ENCODE measurements around the gene FOXO1. TPM values are rescaled to one million over a fixed set of nuclear protein-coding genes. Genes with fewer than 3 reads are reported as not detected.
A peak's percentile ranks its signal among the peaks of the same experiment; 100 is the strongest.

FOXO1 gene
- total and polyA plus RNA-seq, 10 donors = 7.1 to 58.9 (median 47.2) TPM

GRCh38 chr13:40568246-40569023 is 98.0 kb downstream of the FOXO1 start:
- Histone ChIP-seq H3K4me3 (no peak overlapping the region), H3K27me3 (replicated peaks in 1 of 7) (no peaks in the 10 kb centered on the region), H3K4me1 (peaks cover 60 to 100% (median 95%) of the 10 kb centered on the region in 6 donors), H3K36me3 (no peaks in the 10 kb centered on the region), H3K27ac (peak overlapping the region in 6 of 8 donors; percentile 11 to 64 (median 43)), H3K9me3 (no peaks in the 10 kb centered on the region)
- TF ChIP-seq POLR2A (IDR thresholded peaks at IDR 0.05) (no peak), POLR2AphosphoS5 (IDR thresholded peaks at IDR 0.05) (no peak)
- DNase-seq = no peak
- WGBS, 5 donors = 66 to 78% (median 75%) methylated on average over 10 of the region's 10 CpGs
- intact Hi-C loops (cut with DNase I; ENCODE audit: low total_unique reads) = no loop called here

- TF ChIP-seq POLR2A (IDR thresholded peaks at IDR 0.05) = no peak
- TF ChIP-seq POLR2AphosphoS5 (IDR thresholded peaks at IDR 0.05) = no peak
- TF ChIP-seq CTCF (IDR thresholded peaks at IDR 0.05 in 8 of 11, conservative IDR thresholded peaks at IDR 0.05 in 3 of 11) = no peak
- WGBS, 5 donors = 46 to 89% (median 69%) methylated on average over 2 of the region's 2 CpGs
These were observed 99.6 kb downstream of the FOXO1 start for GRCh38 chr13:40566811-40567210.

GRCh38 chr13:40565282-40566148 is 100.9 kb downstream of the FOXO1 start:
- H3K27ac ChIP-seq = peak overlapping the region in 3 of 8 donors; percentile 15 to 56 (median 22)
- peaks cover 59 to 99% (median 83%) of the 10 kb centered on the region in 6 donors for H3K4me1 ChIP-seq
- no peaks in the 10 kb centered on the region for H3K9me3 ChIP-seq
- DNase-seq = no peak
- no peak overlapping the region for H3K4me3 ChIP-seq
- H3K36me3 ChIP-seq = peaks cover 0 to 4% (median 0%) of the 10 kb centered on the region in 6 donors
- no peaks in the 10 kb centered on the region for H3K27me3 ChIP-seq (replicated peaks in 1 of 7)
- TF ChIP-seq POLR2AphosphoS5 (IDR thresholded peaks at IDR 0.05) (no peak), CTCF (IDR thresholded peaks at IDR 0.05 in 8 of 11, conservative IDR thresholded peaks at IDR 0.05 in 3 of 11) (no peak)
- intact Hi-C loops (cut with DNase I; ENCODE audit: low total_unique reads) = no loop called here
- 85 to 92% (median 88%) methylated on average over 5 of the region's 5 CpGs for WGBS, 5 donors

More at GRCh38 chr13:40566811-40567210, 99.6 kb downstream of the FOXO1 start:
- H3K27ac ChIP-seq = no peak overlapping the region
- no peaks in the 10 kb centered on the region for H3K9me3 ChIP-seq
- H3K27me3 ChIP-seq (replicated peaks in 1 of 7) = no peaks in the 10 kb centered on the region
- H3K4me3 ChIP-seq = no peak overlapping the region
- peaks cover 67 to 100% (median 94%) of the 10 kb centered on the region in 6 donors for H3K4me1 ChIP-seq
- DNase-seq = no peak
- H3K36me3 ChIP-seq = no peaks in the 10 kb centered on the region
- intact Hi-C loops (cut with DNase I; ENCODE audit: low total_unique reads) = no loop called here

GRCh38 chr13:40564342-40565001 is 102.0 kb downstream of the FOXO1 start:
- TF ChIP-seq POLR2A (IDR thresholded peaks at IDR 0.05) (no peak), POLR2AphosphoS5 (IDR thresholded peaks at IDR 0.05) (peak in 1 of 3 donors; percentile 33), CTCF (IDR thresholded peaks at IDR 0.05 in 8 of 11, conservative IDR thresholded peaks at IDR 0.05 in 3 of 11) (peak in 2 of 11 experiments; percentile 7 to 20)
- WGBS, 5 donors = 28 to 41% (median 32%) methylated on average over 15 of the region's 15 CpGs

More at GRCh38 chr13:40564342-40565001, 102.0 kb downstream of the FOXO1 start:
- H3K36me3 ChIP-seq = peaks cover 0 to 14% (median 7%) of the 10 kb centered on the region in 6 donors
- intact Hi-C loops (cut with DNase I; ENCODE audit: low total_unique reads) = no loop called here
- peak overlapping the region in 6 of 8 donors; percentile 7 to 56 (median 43) for H3K27ac ChIP-seq
- H3K9me3 ChIP-seq = no peaks in the 10 kb centered on the region
- peaks cover 52 to 99% (median 74%) of the 10 kb centered on the region in 6 donors for H3K4me1 ChIP-seq
- DNase-seq = no peak
- H3K27me3 ChIP-seq (replicated peaks in 1 of 7) = no peaks in the 10 kb centered on the region
- H3K4me3 ChIP-seq = peak overlapping the region in 1 of 8 donors; percentile 5
